Measurements from ENCODE around the gene CYB5RL.
A peak's percentile ranks its signal among the peaks of the same experiment; 100 is the strongest.

CYB5RL gene

DNA sequence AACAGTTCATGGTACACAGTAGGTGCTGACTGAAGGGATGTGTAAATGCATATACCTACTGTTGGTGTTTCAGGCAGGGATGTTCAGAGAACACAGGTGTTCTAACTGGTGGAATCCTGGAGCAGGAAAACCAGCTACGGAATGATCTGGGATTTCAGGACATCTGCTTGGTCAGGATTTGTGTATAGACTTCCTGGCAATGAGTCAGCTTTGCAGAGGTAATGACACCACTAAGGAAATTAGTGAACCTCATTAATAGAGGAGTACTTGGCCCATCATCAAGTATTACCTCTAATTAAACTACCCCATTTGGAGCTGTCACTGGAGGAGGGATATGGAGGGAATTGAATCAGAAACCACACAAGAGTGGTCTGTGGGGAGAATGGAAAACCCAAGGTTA lies 7.5 kb upstream of the CYB5RL start:
- H3K4me3 ChIP-seq (ENCODE audit: low read depth, low read length): no peak overlapping the region
- TF ChIP-seq, protein P1, sequence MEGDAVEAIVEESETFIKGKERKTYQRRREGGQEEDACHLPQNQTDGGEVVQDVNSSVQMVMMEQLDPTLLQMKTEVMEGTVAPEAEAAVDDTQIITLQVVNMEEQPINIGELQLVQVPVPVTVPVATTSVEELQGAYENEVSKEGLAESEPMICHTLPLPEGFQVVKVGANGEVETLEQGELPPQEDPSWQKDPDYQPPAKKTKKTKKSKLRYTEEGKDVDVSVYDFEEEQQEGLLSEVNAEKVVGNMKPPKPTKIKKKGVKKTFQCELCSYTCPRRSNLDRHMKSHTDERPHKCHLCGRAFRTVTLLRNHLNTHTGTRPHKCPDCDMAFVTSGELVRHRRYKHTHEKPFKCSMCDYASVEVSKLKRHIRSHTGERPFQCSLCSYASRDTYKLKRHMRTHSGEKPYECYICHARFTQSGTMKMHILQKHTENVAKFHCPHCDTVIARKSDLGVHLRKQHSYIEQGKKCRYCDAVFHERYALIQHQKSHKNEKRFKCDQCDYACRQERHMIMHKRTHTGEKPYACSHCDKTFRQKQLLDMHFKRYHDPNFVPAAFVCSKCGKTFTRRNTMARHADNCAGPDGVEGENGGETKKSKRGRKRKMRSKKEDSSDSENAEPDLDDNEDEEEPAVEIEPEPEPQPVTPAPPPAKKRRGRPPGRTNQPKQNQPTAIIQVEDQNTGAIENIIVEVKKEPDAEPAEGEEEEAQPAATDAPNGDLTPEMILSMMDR (IDR thresholded peaks at IDR 0.05; ENCODE audit: low read depth, low read length): no peak

DNA sequence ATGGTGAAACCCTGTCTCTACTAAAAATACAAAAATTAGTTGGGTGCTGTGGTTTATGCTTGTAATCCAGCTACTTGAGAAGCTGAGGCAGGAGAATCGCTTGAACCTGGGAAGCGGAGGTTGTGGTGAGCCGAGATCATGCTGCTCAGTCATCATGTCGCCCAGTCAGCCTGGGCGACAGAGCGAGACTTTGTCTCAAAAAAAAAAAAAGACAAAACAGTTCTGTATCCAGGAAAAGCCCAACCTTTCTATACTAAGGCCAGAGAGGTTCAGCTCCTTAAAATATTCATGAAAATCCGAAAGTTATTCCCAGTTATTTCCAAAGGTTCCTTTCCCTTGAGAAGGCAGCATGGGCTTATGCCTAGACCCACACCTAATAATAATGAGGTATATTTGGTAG lies 4.4 kb upstream of the CYB5RL start:
- H3K4me3 ChIP-seq (ENCODE audit: low read depth, low read length): no peak overlapping the region
- TF ChIP-seq, protein P1 (IDR thresholded peaks at IDR 0.05; ENCODE audit: low read depth, low read length): no peak

DNA sequence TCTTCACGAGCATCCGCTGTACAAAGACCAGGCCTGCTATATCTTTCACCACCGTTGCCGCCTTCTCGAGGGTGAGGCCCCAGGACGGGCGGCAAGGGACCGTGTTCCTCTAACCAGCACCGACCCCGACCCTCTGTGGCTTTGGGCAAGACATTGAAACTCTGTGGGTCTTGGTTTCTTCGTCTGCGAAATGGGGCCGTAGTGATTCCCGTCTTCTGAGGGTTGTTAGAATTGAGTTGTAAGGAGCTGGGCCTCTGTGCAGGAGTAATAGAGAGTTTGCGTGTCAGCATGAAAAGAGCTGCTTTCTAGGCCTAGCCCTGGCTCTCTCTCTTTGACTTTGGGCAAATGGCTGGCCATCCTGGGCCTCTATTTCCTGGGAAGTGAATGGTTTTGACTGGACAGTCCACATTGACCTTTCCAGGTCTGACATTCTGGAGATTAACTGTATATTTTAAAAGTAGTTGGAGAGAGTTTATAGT lies 728 bp upstream of the CYB5RL start:
- H3K4me3 ChIP-seq (ENCODE audit: low read depth, low read length): peak overlapping the region; percentile 97
- TF ChIP-seq, protein P1 (IDR thresholded peaks at IDR 0.05; ENCODE audit: low read depth, low read length): no peak

DNA sequence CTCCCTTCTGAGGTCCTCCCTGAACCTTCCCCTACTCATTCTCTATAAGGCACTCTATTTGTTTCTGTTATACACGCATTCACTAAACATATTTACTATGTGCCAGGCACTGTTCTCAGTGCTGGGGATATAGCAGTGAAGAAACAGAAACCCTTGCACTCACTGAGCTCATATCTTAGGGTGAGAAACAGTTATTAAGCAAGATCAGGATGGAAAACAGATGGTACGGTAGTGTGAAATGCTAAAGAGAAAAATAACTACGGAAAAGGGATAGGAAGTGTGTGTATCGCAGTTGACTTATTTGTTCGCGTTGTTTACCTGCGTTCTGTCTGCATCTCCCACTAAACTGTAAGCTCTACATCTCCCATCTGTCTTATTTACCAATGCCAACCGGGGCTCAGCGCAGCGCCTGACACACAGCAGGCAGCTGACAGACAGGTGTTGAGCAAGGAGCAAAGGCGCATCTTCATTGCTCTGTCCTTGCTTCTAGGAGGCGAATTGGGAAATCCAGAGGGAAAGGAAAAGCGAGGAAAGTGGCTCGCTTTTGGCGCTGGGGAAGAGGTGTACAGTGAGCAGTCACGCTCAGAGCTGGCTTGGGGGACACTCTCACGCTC lies 572 bp downstream of the CYB5RL start:
- H3K4me3 ChIP-seq (ENCODE audit: low read depth, low read length): peak overlapping the region; percentile 97
- TF ChIP-seq, protein P1 (IDR thresholded peaks at IDR 0.05; ENCODE audit: low read depth, low read length): no peak

DNA sequence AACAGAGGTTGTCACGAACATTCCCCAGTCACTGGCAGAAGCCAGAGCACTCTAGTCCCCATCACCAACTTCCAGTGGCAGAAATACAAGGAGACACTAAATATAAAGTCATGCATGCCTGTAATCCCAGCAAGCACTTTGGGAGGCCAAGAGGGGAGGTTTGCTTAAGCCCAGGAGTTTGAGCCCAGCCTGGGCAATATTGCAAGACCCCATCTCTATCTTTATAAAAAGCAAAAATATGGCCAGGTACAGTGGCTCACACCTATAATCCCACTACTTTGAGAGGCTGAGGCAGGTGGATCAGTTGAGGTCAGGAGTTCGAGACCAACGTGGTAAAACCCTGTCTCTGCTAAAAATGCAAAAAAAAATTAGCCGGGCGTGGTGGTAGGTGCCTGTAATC lies 6.4 kb downstream of the CYB5RL start:
- TF ChIP-seq, protein P1 (IDR thresholded peaks at IDR 0.05; ENCODE audit: low read depth, low read length): no peak
- H3K4me3 ChIP-seq (ENCODE audit: low read depth, low read length): no peak overlapping the region

DNA sequence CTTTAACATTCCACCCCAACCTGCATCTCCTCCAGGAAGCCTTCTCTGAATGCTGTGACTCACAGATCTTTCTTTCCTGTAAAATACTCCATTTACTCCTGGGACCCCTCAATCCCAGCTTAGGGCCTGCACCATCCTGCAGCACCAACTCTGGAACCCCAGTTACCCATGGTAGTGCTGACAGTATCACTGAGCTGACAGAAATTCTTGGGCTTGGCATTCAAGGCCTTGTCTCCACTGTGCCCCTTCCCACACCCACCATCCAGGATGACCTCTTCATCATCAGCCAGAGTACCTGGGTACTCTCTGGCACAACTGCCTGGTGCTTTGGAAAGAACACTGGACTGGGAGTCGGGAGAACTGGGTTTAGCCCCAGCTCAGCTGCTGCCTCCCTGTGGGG lies 8.3 kb downstream of the CYB5RL start:
- no peak overlapping the region for H3K4me3 ChIP-seq (ENCODE audit: low read depth, low read length)
- TF ChIP-seq, protein P1 (IDR thresholded peaks at IDR 0.05; ENCODE audit: low read depth, low read length): no peak

DNA sequence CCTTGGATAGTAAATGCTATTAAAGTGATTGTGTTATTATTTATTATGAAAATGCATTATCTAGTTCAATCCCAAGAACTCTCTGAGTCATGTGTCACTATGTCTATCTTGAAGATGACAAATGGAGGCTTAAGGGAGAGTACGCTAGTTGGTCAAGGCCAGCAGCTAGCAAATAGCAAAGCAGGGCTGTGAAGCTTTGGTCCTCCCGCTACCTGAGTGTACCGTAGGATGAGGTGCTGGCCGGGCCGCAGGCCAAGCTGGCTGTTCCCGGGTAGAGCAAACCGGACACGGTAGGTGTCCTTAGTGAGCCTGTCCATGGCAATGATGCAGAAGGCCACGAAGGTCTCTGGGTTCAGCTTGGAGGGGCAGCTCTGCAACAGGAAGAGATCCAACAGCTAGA lies 9.3 kb downstream of the CYB5RL start:
- TF ChIP-seq, protein P1 (IDR thresholded peaks at IDR 0.05; ENCODE audit: low read depth, low read length): no peak
- H3K4me3 ChIP-seq (ENCODE audit: low read depth, low read length): no peak overlapping the region
